OCI-LY3 (cell line): ENCODE data around the gene SOD3.

ENCODE experiments used
- CTCF ChIP-seq: fragments of 200-600, 300-600 bp; sonication (generic); IDR thresholded peaks from 2 replicates; pipeline ENCODE4 v1.5.1; 2014; ENCODE audit warnings: antibody characterized with exemption, low read length, low read depth
- EZH2phosphoT487 ChIP-seq: fragments of 200-600 bp; shearing (Covaris generic); IDR thresholded peaks from 2 replicates; pipeline ENCODE4 v1.6.1; 2018; ENCODE audit warnings: antibody characterized with exemption, mixed run types, low read depth

DNA sequence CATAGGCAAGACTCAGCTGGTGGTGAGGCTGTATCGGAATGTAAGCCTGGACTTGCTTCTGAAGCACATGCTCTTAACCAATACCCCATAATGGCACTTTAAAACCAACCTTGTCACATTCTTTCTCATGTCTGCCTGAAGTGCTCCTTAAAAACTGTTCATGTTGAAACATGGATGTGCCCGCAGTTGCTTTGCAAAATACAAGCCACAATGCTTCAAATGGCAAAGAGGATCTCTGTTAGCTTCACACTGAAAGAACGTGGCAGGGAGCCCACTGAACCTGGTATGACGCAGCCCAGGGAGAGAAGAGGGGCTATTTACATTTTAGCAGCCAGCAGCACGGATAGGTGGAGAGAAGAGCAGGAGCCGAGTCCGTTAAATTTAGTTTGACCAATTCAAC is 29.3 kb downstream of the SOD3 start:
- TF ChIP-seq CTCF (no peak), EZH2phosphoT487 (no peak)
